BLaER1 (cell line): ENCODE measurements around the gene MORN5.

Experiments
- H3K27ac ChIP-seq: shearing (Covaris generic); formaldehyde crosslinking; 2 replicates; pipeline ENCODE4 v1.8.1; 2022
- H3K27me3 ChIP-seq: shearing (Covaris generic); formaldehyde crosslinking; 2 replicates; pipeline ENCODE4 v1.8.1; 2022
- H3K36me3 ChIP-seq: shearing (Covaris generic); formaldehyde crosslinking; 2 replicates; pipeline ENCODE4 v1.8.1; 2022
- H3K4me1 ChIP-seq: shearing (Covaris generic); formaldehyde crosslinking; 2 replicates; pipeline ENCODE4 v1.8.1; 2022
- H3K4me2 ChIP-seq: shearing (Covaris generic); formaldehyde crosslinking; 2 replicates; pipeline ENCODE4 v1.8.1; 2022
- H3K4me3 ChIP-seq: shearing (Covaris generic); formaldehyde crosslinking; 2 replicates; pipeline ENCODE4 v1.8.1; 2022
- H3K9ac ChIP-seq: shearing (Covaris generic); formaldehyde crosslinking; 2 replicates; pipeline ENCODE4 v1.8.1; 2022
- H3K9me3 ChIP-seq: shearing (Covaris generic); formaldehyde crosslinking; 2 replicates; pipeline ENCODE4 v1.8.1; 2022
- H4K20me1 ChIP-seq: shearing (Covaris generic); formaldehyde crosslinking; 2 replicates; pipeline ENCODE4 v1.8.1; 2022
- Cebpa-rat ChIP-seq: shearing (Covaris generic); IDR thresholded peaks from 2 replicates; pipeline ENCODE4 v1.8.1; 2022

MORN5 gene

DNA sequence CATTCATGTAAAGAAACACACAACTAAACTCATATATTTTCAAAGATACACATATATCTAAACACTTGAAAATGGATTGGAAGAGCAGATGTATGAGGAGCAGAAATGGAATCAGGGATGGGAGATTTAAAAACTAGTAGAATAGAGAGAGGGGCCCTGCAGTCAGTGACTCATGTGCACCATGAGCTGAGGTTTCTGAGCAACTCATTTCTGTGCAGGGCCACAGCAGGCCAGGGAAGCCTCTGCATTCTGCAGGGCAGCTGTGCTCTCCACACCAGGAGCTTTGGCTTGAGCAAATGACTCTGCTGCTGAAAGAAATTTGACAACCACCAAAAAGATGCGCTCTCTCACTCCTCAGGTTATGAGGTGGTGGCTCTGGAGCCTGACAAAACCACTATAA lies 41.9 kb downstream of the MORN5 start:
- no peaks in the 10 kb centered on the region for H3K27me3 ChIP-seq
- no peak overlapping the region for H3K9ac ChIP-seq
- no peaks in the 10 kb centered on the region for H3K4me1 ChIP-seq
- H4K20me1 ChIP-seq, result no peaks in the 10 kb centered on the region
- H3K36me3 ChIP-seq, result no peaks in the 10 kb centered on the region
- H3K9me3 ChIP-seq, result no peaks in the 10 kb centered on the region
- H3K4me3 ChIP-seq, result no peak overlapping the region
- H3K27ac ChIP-seq, result no peak overlapping the region
- TF ChIP-seq Cebpa-rat, result no peak
- no peak overlapping the region for H3K4me2 ChIP-seq

DNA sequence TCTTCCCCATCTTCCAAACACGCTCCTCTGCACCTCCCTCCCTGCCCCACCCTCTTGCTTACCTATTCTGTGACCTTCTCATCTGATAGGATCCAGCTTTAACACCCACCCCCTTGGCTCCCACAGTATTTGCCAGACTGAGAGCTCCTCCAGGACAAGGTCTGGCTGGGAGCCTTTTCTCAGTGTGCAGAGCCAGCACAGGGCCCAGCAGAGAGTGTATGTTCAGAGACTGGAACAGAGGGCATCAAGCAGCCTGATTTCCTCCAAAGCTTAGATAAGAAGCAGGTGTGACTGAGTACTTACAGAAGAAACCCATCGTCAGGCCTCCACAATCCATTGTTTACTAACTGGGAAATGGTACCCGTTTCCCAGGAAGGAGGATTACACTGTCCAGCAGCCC lies 42.4 kb downstream of the MORN5 start:
- no peak overlapping the region for H3K4me3 ChIP-seq
- H3K4me1 ChIP-seq, result no peaks in the 10 kb centered on the region
- no peak overlapping the region for H3K9ac ChIP-seq
- H3K27ac ChIP-seq, result no peak overlapping the region
- no peaks in the 10 kb centered on the region for H3K36me3 ChIP-seq
- no peaks in the 10 kb centered on the region for H3K27me3 ChIP-seq
- H3K9me3 ChIP-seq, result no peaks in the 10 kb centered on the region
- H4K20me1 ChIP-seq, result no peaks in the 10 kb centered on the region
- TF ChIP-seq Cebpa-rat, result no peak
- no peak overlapping the region for H3K4me2 ChIP-seq

DNA sequence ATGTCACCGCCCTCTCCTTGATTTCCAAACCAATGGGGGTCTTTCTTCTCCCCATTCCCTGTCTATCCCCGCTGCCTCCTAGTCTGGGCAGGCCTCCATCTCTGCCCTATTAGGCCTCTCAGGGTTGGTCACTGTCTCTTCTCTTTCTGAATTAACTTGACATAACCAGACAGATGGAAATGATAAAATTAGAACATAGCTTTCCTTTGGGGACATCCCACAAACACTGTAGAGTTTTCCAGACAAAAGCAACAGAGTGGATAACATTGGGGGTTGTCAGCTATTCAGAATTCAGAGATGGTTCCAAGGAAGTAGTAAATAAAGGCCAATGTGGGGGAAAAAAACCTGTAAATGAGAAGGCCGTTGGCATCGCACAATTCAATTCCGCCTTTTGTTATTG lies 44.3 kb downstream of the MORN5 start:
- no peak for TF ChIP-seq Cebpa-rat
- Histone ChIP-seq H3K4me2 (no peak overlapping the region), H4K20me1 (no peaks in the 10 kb centered on the region), H3K4me3 (no peak overlapping the region), H3K4me1 (no peaks in the 10 kb centered on the region), H3K27ac (no peak overlapping the region), H3K9me3 (no peaks in the 10 kb centered on the region), H3K9ac (no peak overlapping the region), H3K36me3 (no peaks in the 10 kb centered on the region), H3K27me3 (no peaks in the 10 kb centered on the region)

DNA sequence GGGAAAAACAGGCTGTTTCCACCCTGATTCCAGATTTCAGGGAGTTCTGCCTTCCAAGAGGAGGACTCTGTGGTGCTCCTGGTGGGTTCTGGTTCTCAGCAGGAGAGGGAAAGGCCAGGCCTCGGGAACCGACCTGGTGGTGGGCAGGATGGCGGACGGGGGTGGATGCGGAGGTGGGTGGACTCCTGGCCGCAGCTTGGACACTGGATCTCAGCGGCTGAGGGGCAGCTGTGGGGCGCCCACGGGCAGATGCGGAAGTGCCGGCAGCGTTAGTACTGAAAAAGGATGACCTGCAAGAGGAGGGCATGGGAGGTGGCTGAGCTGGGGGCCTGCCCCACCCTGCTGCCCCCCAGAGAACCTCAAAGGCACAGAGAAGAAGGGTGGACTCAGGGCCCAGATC lies 44.8 kb downstream of the MORN5 start:
- no peak overlapping the region for H3K9ac ChIP-seq
- H3K4me1 ChIP-seq, result no peaks in the 10 kb centered on the region
- H3K4me3 ChIP-seq, result no peak overlapping the region
- no peaks in the 10 kb centered on the region for H3K27me3 ChIP-seq
- H4K20me1 ChIP-seq, result no peaks in the 10 kb centered on the region
- no peak overlapping the region for H3K4me2 ChIP-seq
- H3K27ac ChIP-seq, result no peak overlapping the region
- no peaks in the 10 kb centered on the region for H3K36me3 ChIP-seq
- no peak for TF ChIP-seq Cebpa-rat
- H3K9me3 ChIP-seq, result no peaks in the 10 kb centered on the region

DNA sequence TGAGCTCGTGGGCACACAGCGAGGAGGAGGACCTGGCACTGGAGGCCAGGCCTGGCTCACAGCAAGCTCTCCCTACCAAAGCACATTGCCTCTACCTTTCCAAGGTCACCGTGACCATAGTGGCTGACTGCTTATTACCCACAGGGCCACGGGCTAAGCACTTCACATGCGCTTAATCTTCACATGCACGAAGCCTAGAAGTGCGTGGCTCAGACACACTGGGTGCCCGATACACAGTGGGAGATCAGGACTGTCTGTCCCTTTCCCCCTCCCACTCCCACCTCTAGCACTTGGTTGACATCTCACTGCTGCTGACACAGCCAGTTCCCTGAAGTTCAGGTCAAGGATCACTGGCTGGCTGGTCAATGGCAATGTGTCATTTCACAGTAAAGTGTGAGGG lies 45.5 kb downstream of the MORN5 start:
- H3K4me2 ChIP-seq, result no peak overlapping the region
- H3K9me3 ChIP-seq, result no peaks in the 10 kb centered on the region
- H3K9ac ChIP-seq, result no peak overlapping the region
- no peaks in the 10 kb centered on the region for H4K20me1 ChIP-seq
- H3K4me3 ChIP-seq, result no peak overlapping the region
- no peaks in the 10 kb centered on the region for H3K36me3 ChIP-seq
- no peak overlapping the region for H3K27ac ChIP-seq
- no peaks in the 10 kb centered on the region for H3K27me3 ChIP-seq
- H3K4me1 ChIP-seq, result no peaks in the 10 kb centered on the region
- TF ChIP-seq Cebpa-rat, result no peak

DNA sequence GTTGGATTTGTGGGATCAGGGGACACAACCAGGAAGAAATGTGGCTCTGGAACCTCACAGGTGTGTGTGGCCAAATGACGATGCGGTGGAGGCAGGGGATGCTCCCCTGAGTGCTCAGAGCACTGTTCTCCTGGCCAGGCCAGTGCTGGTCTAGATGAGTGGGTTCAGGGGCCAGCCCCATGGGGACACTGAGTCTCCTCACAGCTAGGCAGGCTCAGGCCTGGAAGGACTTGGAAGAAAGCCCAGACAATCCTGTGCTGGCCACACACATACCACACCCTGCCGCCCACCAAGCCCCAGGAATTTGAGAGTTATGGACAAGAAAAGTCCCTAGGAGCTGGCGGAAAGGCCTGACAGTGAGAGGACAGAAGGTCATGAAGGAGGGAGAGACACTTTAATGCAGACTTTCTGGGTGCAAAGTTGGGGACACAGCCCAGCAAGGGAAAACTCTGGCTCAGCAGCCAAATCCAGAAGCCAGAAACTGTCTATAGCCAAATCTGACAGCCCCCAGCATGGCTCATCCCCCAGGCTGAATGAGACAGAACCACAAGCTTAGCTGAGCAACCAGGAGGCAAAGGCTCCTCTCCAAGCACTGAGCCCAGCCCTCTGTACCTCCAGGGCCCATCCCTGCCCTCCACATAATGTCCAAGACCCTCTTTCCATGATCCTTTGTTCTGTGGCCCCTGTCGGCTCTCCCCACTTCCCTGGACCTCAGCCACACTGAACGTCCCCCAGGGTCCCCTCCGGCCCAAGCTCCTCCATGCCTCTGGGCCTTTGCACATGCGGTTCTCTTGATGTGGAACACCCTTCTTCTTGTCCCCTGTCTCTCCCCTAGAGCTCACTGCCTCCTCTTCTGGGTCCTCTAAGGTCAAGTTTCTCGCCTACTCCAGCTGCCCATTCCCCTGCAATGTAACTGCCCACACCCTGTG lies 46.7 kb downstream of the MORN5 start:
- Histone ChIP-seq H3K27ac (no peak overlapping the region), H3K9me3 (no peaks in the 10 kb centered on the region), H3K27me3 (no peaks in the 10 kb centered on the region), H4K20me1 (no peaks in the 10 kb centered on the region), H3K9ac (no peak overlapping the region), H3K4me2 (no peak overlapping the region), H3K4me3 (no peak overlapping the region), H3K36me3 (no peaks in the 10 kb centered on the region), H3K4me1 (no peaks in the 10 kb centered on the region)
- TF ChIP-seq Cebpa-rat, result no peak

DNA sequence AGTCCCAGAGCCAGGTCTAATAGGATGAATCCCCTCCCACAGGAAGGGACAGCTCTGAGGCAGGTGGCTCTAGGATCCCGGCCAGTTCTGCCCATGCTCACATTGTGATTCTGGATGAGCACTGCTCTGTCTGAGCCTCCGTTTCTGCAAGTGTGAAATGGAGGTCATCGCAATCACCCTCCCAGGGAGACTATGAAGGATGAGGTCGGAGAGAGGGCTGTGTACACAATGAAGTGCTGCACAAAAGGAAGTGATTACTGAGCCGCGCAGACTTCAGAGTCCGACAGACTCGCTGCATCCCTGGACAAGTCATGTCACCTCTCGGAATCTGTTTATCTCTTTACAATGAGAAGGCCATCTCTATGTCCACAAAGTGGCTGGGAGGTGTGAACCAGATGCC lies 47.4 kb downstream of the MORN5 start:
- no peak overlapping the region for H3K4me2 ChIP-seq
- no peak overlapping the region for H3K9ac ChIP-seq
- H3K27me3 ChIP-seq, result peaks cover 7% of the 10 kb centered on the region; the same call in 1 of the 2 replicates
- TF ChIP-seq Cebpa-rat, result no peak
- H3K4me1 ChIP-seq, result no peaks in the 10 kb centered on the region
- no peak overlapping the region for H3K4me3 ChIP-seq
- H3K36me3 ChIP-seq, result no peaks in the 10 kb centered on the region
- no peaks in the 10 kb centered on the region for H4K20me1 ChIP-seq
- no peaks in the 10 kb centered on the region for H3K9me3 ChIP-seq
- H3K27ac ChIP-seq, result no peak overlapping the region

DNA sequence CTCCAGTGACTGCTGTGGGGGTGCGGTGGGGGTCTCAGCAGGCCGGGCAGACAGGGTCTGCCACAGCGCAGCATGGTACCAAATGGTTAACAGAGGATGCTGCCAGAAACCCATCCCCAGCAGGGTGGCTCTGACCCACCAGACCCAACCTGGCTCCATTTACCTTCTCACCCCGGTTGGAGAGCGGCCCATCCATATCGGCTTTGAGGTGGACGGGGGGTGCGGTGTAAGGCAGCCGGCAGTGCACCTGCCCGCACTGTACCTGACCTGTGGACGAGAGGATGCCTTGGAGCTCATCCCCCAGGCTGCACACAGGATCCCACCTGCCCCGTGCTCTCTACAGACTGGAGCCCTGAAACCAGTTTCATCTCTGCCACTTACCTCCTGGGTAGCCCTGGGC lies 49.7 kb downstream of the MORN5 start:
- Histone ChIP-seq H4K20me1 (no peaks in the 10 kb centered on the region), H3K27me3 (peaks cover 29% of the 10 kb centered on the region), H3K27ac (no peak overlapping the region), H3K4me2 (no peak overlapping the region), H3K9ac (no peak overlapping the region), H3K9me3 (no peaks in the 10 kb centered on the region), H3K36me3 (no peaks in the 10 kb centered on the region), H3K4me3 (no peak overlapping the region), H3K4me1 (peaks cover 8% of the 10 kb centered on the region)
- TF ChIP-seq Cebpa-rat, result no peak

DNA sequence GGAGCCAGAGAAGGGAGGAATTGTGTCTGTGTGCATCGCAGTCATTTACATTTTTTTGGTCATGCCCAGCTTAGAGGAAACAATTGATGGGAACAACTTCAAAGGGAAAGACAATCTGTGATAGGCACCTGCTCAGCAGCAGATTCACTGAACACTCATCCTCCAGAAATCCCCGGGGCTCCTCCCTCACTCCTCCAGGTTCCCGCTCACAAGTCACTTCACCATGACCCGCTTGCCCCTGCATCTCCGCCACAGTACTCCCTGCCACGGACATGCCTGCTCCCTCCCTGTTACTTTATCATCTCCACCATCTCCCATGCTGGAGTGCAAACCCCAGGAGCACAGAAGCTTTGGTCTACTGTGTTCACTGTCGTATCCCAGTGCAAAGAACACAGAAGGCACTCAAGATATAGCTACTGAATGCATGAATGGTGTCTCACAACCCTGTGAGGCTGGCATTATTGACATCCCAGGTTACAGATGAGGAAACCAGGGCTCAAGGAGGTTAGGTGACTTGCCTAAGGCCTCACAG lies 52.8 kb downstream of the MORN5 start:
- no peaks in the 10 kb centered on the region for H3K9me3 ChIP-seq
- H3K27ac ChIP-seq, result no peak overlapping the region
- peaks cover 14% of the 10 kb centered on the region for H3K4me1 ChIP-seq
- H4K20me1 ChIP-seq, result peaks cover under 1% of the 10 kb centered on the region; the same call in 1 of the 2 replicates
- peaks cover 49% of the 10 kb centered on the region for H3K27me3 ChIP-seq
- H3K4me3 ChIP-seq, result no peak overlapping the region
- TF ChIP-seq Cebpa-rat, result no peak
- H3K4me2 ChIP-seq, result peak overlapping the region; percentile 93; the same call in 1 of the 2 replicates
- H3K9ac ChIP-seq, result no peak overlapping the region
- no peaks in the 10 kb centered on the region for H3K36me3 ChIP-seq

DNA sequence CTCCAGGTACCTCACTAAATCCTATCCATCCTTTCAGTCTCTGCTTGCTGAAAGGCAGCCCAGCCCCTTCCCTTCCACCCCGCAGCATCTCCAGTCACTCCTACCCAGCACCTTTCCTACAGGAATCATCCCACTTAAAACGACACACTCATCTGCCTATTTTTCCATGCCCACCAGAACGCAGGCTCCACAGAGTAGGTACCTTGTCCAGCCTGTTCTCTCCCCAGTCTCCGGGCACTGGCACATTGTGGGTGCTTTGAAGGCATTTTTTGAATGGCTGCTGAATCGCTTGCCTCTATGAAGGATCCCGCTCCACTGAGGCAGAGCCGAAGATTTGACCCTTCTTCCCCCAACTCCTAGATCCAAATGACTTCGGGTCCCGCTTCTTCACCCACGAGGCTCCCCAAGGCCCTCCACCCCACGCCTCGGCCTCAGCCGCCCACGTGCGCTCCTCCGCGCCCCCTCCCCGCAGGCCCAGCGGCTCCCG lies 53.4 kb downstream of the MORN5 start:
- H3K36me3 ChIP-seq, result no peaks in the 10 kb centered on the region
- peaks cover 7% of the 10 kb centered on the region for H4K20me1 ChIP-seq
- H3K27me3 ChIP-seq, result peaks cover 55% of the 10 kb centered on the region
- no peak for TF ChIP-seq Cebpa-rat
- H3K9me3 ChIP-seq, result no peaks in the 10 kb centered on the region
- H3K4me3 ChIP-seq, result peak overlapping the region; percentile 61
- no peak overlapping the region for H3K9ac ChIP-seq
- peaks cover 20% of the 10 kb centered on the region for H3K4me1 ChIP-seq
- peak overlapping the region; percentile 93 for H3K4me2 ChIP-seq
- no peak overlapping the region for H3K27ac ChIP-seq
